Uterus (tissue), 2 donors: ENCODE data around the gene BMF.
"Not testable (repeated sequence)": the region's sequence is repeated elsewhere in the genome, so short reads cannot be mapped to it uniquely, and the experiment has no call there.

Experiments used
- POLR2A ChIP-seq, 2 donors: fragments of 450-650 bp; IDR thresholded peaks; one replicate each; pipeline ENCODE4 v1.6.1; 2016; ENCODE audit warnings: antibody characterized with exemption in 2 of 2, mild to moderate bottlenecking in 1 of 2, moderate library complexity in 1 of 2
- TF ChIP-seq, protein P1 (sequence below), 4 experiments: fragments of 200-600 bp in 2 of 4; fragments of 450-650 bp in 2 of 4; sonication (generic) in 2 of 4; IDR thresholded peaks; one replicate each; pipeline ENCODE4 v1.5.1; 2016 to 2019; ENCODE audit warnings: antibody characterized with exemption in 4 of 4, mild to moderate bottlenecking in 2 of 4, moderate library complexity in 1 of 4

DNA sequence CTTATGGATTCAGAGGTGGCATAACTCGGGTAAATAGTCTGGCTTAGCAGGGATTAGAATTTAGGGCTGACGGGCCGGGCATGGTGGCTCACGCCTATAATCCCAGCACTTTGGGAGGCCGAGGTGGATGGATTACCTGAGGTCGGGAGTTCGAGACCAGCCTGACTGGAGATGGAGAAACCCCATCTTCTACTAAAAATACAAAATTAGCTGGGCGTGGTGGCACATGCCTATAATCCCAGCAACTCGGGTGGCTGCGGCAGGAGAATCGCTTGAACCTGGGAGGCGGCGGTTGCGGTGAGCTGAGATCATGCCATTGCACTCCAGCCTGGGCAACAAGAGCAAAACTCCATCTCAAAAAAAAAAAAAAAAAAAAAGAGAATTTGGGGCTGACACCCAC, 6.4 kb upstream of the BMF start:
- TF ChIP-seq, protein P1, sequence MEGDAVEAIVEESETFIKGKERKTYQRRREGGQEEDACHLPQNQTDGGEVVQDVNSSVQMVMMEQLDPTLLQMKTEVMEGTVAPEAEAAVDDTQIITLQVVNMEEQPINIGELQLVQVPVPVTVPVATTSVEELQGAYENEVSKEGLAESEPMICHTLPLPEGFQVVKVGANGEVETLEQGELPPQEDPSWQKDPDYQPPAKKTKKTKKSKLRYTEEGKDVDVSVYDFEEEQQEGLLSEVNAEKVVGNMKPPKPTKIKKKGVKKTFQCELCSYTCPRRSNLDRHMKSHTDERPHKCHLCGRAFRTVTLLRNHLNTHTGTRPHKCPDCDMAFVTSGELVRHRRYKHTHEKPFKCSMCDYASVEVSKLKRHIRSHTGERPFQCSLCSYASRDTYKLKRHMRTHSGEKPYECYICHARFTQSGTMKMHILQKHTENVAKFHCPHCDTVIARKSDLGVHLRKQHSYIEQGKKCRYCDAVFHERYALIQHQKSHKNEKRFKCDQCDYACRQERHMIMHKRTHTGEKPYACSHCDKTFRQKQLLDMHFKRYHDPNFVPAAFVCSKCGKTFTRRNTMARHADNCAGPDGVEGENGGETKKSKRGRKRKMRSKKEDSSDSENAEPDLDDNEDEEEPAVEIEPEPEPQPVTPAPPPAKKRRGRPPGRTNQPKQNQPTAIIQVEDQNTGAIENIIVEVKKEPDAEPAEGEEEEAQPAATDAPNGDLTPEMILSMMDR (IDR thresholded peaks at IDR 0.05) = not testable (repeated sequence)
- TF ChIP-seq POLR2A (IDR thresholded peaks at IDR 0.05) = not testable (repeated sequence)
